GM10248 (cell line): ENCODE measurements around the gene FILIP1L.
A peak's percentile ranks its signal among the peaks of the same experiment; 100 is the strongest.

Source experiments
- CTCF ChIA-PET: fragments of 300-600 bp; sonication (Branson Sonifier 250); formaldehyde crosslinking; extraction: SDS; loops from one replicate; lab custom pipeline; 2021; ENCODE audit warnings: antibody characterized with exemption; lab: Yijun Ruan, JAX
- POLR2A ChIA-PET: fragments of 350-650 bp; sonication (Branson Sonifier 250); formaldehyde crosslinking; extraction: SDS; loops from one replicate; lab custom pipeline; 2020; ENCODE audit warnings: antibody characterized with exemption; lab: Yijun Ruan, JAX
- DNase-seq: peaks from one replicate; pipeline ENCODE4 v3.0.0; 2012; ENCODE audit errors: extremely low spot score
- TF ChIP-seq, protein P1 (sequence below): IDR thresholded peaks from 2 replicates; pipeline ENCODE4 v1.5.1; 2012; ENCODE audit warnings: mild to moderate bottlenecking, low read depth; ENCODE audit errors: extremely low read depth, missing control alignments, control extremely low read depth

The FILIP1L gene

GRCh38 chr3:100029689-100030088 is 84.6 kb downstream of the FILIP1L start:
- CTCF ChIA-PET = interaction anchor here (0.9 to 1.9 kb wide), 7 partner anchors 8 to 91 kb away, joined by 3 to 9 read pairs (median 5); no protein-coding TSS in a partner anchor
- POLR2A ChIA-PET = no interaction called here
- peak; percentile 14 for DNase-seq
- TF ChIP-seq, protein P1, sequence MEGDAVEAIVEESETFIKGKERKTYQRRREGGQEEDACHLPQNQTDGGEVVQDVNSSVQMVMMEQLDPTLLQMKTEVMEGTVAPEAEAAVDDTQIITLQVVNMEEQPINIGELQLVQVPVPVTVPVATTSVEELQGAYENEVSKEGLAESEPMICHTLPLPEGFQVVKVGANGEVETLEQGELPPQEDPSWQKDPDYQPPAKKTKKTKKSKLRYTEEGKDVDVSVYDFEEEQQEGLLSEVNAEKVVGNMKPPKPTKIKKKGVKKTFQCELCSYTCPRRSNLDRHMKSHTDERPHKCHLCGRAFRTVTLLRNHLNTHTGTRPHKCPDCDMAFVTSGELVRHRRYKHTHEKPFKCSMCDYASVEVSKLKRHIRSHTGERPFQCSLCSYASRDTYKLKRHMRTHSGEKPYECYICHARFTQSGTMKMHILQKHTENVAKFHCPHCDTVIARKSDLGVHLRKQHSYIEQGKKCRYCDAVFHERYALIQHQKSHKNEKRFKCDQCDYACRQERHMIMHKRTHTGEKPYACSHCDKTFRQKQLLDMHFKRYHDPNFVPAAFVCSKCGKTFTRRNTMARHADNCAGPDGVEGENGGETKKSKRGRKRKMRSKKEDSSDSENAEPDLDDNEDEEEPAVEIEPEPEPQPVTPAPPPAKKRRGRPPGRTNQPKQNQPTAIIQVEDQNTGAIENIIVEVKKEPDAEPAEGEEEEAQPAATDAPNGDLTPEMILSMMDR = no peak

DNA sequence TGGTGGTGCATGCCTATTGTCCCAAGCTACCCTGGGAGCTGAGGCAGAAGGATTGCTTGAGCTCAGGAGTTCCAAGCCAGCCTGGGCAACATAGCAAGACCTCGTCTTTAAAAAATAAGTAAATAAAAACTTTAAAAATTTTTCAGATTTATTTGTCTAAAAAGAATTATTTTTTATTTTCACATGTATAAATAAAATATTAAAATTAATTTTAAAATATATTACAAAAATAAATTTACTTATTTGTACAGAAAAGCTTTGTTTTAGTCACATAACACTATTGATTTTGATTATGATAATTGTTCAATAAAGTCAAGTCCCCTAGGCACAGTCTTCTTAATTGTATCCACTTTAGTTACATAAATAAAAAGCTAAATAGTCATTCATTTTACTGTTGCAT is 85.2 kb downstream of the FILIP1L start:
- no peak for DNase-seq
- ChIA-PET POLR2A (no interaction called here), CTCF (interaction anchor here (0.9 to 1.9 kb wide), 10 partner anchors 8 to 197 kb away, joined by 3 to 9 read pairs (median 4); no protein-coding TSS in a partner anchor)
- TF ChIP-seq, protein P1 = no peak

GRCh38 chr3:100027321-100027720 is 87.0 kb downstream of the FILIP1L start:
- ChIA-PET POLR2A (no interaction called here), CTCF (interaction anchor here (1.5 to 1.9 kb wide), 2 partner anchors 9 to 227 kb away, joined by 4 to 5 read pairs; no protein-coding TSS in a partner anchor)
- TF ChIP-seq, protein P1 = no peak
- DNase-seq = no peak

DNA sequence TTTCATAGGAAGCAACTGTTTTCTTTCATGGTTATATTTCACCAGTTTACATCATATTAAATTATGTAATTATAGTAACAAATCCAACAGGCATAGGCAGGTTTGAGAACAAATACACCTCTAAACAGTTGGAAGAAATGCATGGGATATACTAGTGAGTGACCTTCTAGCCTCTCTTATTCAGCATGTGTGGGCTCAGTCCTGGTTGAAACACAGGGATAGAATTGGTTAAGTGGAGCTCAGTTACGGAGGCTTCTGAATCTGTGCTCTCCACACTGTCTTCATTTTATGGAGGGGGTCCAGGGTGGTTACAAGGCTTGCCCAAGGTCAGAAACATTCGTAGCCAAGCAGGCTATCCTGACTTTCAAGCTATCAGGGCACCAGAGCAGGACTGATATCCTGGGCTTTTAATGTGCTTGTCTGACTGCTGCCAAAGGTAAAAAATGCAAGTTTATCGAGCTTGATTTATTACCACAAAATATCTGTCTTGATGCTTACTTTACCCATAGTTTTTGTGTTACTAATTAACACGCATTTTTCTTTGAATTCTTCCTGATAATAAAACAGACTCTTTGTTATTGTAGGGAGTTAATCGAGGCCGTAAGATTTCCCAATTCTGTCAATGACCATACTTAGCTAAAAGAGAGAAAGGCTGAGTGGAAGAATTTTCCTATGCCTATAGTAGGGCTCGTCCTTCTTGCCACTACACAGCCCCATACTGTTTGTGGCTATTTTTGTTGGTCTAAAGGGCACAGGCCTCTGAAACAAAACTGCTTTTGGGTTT is 89.6 kb downstream of the FILIP1L start:
- no peak for DNase-seq
- POLR2A ChIA-PET = no interaction called here
- TF ChIP-seq, protein P1 = no peak
- CTCF ChIA-PET = interaction anchor here (1.0 to 1.5 kb wide), 3 partner anchors 8 to 14 kb away, joined by 3 to 4 read pairs (median 3); no protein-coding TSS in a partner anchor

DNA sequence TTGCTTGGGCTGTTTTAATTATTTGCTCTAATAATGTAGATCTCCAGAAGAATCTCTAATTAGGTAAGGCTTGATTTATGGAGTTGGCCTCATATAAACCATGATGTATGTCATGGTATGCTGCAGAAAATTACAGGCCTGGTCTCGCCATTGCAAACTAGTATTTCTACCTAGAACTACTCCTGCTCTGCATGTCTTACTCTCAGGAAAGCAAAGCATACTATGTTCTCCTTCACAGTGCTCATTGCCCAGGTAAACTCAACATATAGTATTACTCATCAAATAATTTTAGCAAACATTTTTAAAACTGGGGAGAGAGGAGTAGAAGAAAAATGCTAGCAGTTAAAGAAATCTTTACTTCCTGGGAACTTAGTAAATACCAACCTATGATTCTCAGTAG is 90.7 kb downstream of the FILIP1L start:
- ChIA-PET CTCF (no interaction called here), POLR2A (no interaction called here)
- TF ChIP-seq, protein P1 = no peak
- no peak for DNase-seq

GRCh38 chr3:100023150-100023549 is 91.2 kb downstream of the FILIP1L start:
- POLR2A ChIA-PET = no interaction called here
- CTCF ChIA-PET = no interaction called here
- TF ChIP-seq, protein P1 = no peak
- DNase-seq = no peak
